GM23338 (cell line): Measurements from ENCODE around the gene IDH2.

Source experiments
- CREB1 ChIP-seq: fragments of 250-450 bp; sonication (Bioruptor Pico); IDR thresholded peaks from 2 replicates; pipeline ENCODE4 v1.5.0; 2020; ENCODE audit warnings: low read depth, mild to moderate bottlenecking, moderate library complexity
- CTCF ChIP-seq, 2 experiments: fragments of 200-600 bp in 1 of 2; sonication (generic) in 1 of 2; conservative IDR thresholded peaks; 2 replicates each; pipeline versions ENCODE4 v1.5.1 to v1.6.1; 2016 to 2017; ENCODE audit warnings: antibody characterized with exemption in 2 of 2, low read depth in 2 of 2, mild to moderate bottlenecking in 2 of 2, moderate library complexity in 1 of 2
- EZH2 ChIP-seq: fragments of 200-600 bp; sonication (generic); IDR thresholded peaks from one replicate; pipeline ENCODE4 v1.8.0; 2017; ENCODE audit warnings: antibody characterized with exemption, mild to moderate bottlenecking, low read depth; ENCODE audit not compliant: unreplicated experiment
- EZH2phosphoT487 ChIP-seq: fragments of 200-600 bp; sonication (generic); IDR thresholded peaks from one replicate; pipeline ENCODE4 v1.8.1; 2018; ENCODE audit warnings: antibody characterized with exemption; ENCODE audit not compliant: unreplicated experiment
- JUNB ChIP-seq: IDR thresholded peaks from one replicate; pipeline ENCODE4 v1.6.1; 2016; ENCODE audit warnings: antibody characterized with exemption; ENCODE audit not compliant: unreplicated experiment
- NANOG ChIP-seq: IDR thresholded peaks from 2 replicates; pipeline ENCODE4 v1.6.1; 2016; ENCODE audit warnings: antibody characterized with exemption, borderline replicate concordance
- POLR2AphosphoS5 ChIP-seq: IDR thresholded peaks from 2 replicates; pipeline ENCODE4 v1.6.1; 2016; ENCODE audit warnings: antibody characterized with exemption, low read depth
- REST ChIP-seq: IDR thresholded peaks from one replicate; pipeline ENCODE4 v1.6.1; 2018; ENCODE audit warnings: antibody characterized with exemption; ENCODE audit not compliant: unreplicated experiment
- STAT1 ChIP-seq: IDR thresholded peaks from one replicate; pipeline ENCODE4 v1.6.1; 2016; ENCODE audit warnings: antibody characterized with exemption; ENCODE audit not compliant: unreplicated experiment
- ZNF331 ChIP-seq: fragments of 250-450 bp; sonication (Bioruptor Pico); IDR thresholded peaks from 2 replicates; pipeline ENCODE4 v1.5.0; 2020; ENCODE audit warnings: low read depth, mild to moderate bottlenecking, moderate library complexity

- TF ChIP-seq CTCF (conservative IDR thresholded peaks at IDR 0.05; ENCODE audit: low read depth in 2 of 2) (no peak), JUNB (no peak), EZH2 (no peak), EZH2phosphoT487 (no peak), STAT1 (no peak), POLR2AphosphoS5 (no peak), CREB1 (CRISPR knock-in tag) (no peak), ZNF331 (CRISPR knock-in tag) (no peak), REST (no peak), NANOG (no peak)
These were observed 2.3 kb upstream of the IDH2 start for GRCh38 chr15:90104551-90104950.
